HEK293 (cell line): ENCODE results near the gene MYOF.

ENCODE experiments used
- CTCF ChIA-PET: fragments of 350-600 bp; formaldehyde crosslinking; extraction: SDS; loops from one replicate; lab custom pipeline; 2021; ENCODE audit warnings: antibody characterized with exemption; lab: Yijun Ruan, JAX
- POLR2A ChIA-PET: fragments of 300-600 bp; formaldehyde crosslinking; extraction: SDS; loops from one replicate; lab custom pipeline; 2020; ENCODE audit warnings: antibody characterized with exemption, inconsistent platforms; lab: Yijun Ruan, JAX
- H3K27ac ChIP-seq: fragments of 200-500 bp; sonication (Bioruptor generic); 2 replicates; pipeline ENCODE4 v1.5.1; 2014; ENCODE audit warnings: low read depth, low read length, control low read depth, inconsistent platforms; ENCODE audit errors: extremely low read depth
- H3K36me3 ChIP-seq, 2 experiments: fragments of 200-500 bp in 1 of 2; sonication (Bioruptor generic) in 1 of 2; 1 replicate in 1 of 2; 2 replicates in 1 of 2; pipeline ENCODE4 v1.5.1; 2014 to 2017; ENCODE audit warnings: inconsistent platforms in 2 of 2, low read length in 2 of 2; ENCODE audit not compliant: control insufficient read depth in 2 of 2, insufficient read depth in 1 of 2
- H3K4me1 ChIP-seq: fragments of 200-500 bp; sonication (Bioruptor generic); 2 replicates; pipeline ENCODE4 v1.5.1; 2014; ENCODE audit warnings: mild to moderate bottlenecking, low read length, inconsistent platforms; ENCODE audit not compliant: control insufficient read depth, insufficient read depth
- H3K4me3 ChIP-seq: 2 replicates; pipeline ENCODE4 v1.5.1; 2011; ENCODE audit warnings: low read depth, mild to moderate bottlenecking, control low read depth, low read length, moderate library complexity
- H3K9me3 ChIP-seq: fragments of 200-500 bp; sonication (Bioruptor generic); 2 replicates; pipeline ENCODE4 v1.5.1; 2014; ENCODE audit warnings: low read depth, low read length, inconsistent platforms; ENCODE audit not compliant: control insufficient read depth, insufficient read depth
- FEZF1 ChIP-seq: fragments of 450-650 bp; formaldehyde crosslinking; IDR thresholded peaks from 2 replicates; pipeline ENCODE4 v1.5.1; 2016; ENCODE audit warnings: missing biosample characterization, missing genetic modification characterization
- INSM2 ChIP-seq: fragments of 450-650 bp; formaldehyde crosslinking; IDR thresholded peaks from 2 replicates; pipeline ENCODE4 v1.5.1; 2016; ENCODE audit warnings: missing biosample characterization, missing genetic modification characterization
- KLF10 ChIP-seq: fragments of 450-650 bp; IDR thresholded peaks from 2 replicates; pipeline ENCODE4 v1.5.1; 2018; ENCODE audit warnings: missing biosample characterization, mild to moderate bottlenecking, missing genetic modification characterization
- PATZ1 ChIP-seq: fragments of 450-650 bp; formaldehyde crosslinking; IDR thresholded peaks from 2 replicates; pipeline ENCODE4 v1.5.1; 2016; ENCODE audit warnings: missing biosample characterization, missing genetic modification characterization
- YY2 ChIP-seq: fragments of 450-650 bp; formaldehyde crosslinking; IDR thresholded peaks from 2 replicates; pipeline ENCODE4 v1.5.1; 2016; ENCODE audit warnings: missing biosample characterization, missing genetic modification characterization
- ZBTB21 ChIP-seq: fragments of 450-650 bp; formaldehyde crosslinking; IDR thresholded peaks from 2 replicates; pipeline ENCODE4 v1.5.1; 2017; ENCODE audit warnings: missing biosample characterization, missing genetic modification characterization
- ZBTB44 ChIP-seq: fragments of 450-650 bp; IDR thresholded peaks from 2 replicates; pipeline ENCODE4 v1.5.1; 2018; ENCODE audit warnings: missing biosample characterization, mild to moderate bottlenecking, missing genetic modification characterization
- ZBTB7A ChIP-seq: fragments of 450-650 bp; formaldehyde crosslinking; IDR thresholded peaks from 2 replicates; pipeline ENCODE4 v1.5.1; 2016; ENCODE audit warnings: low read depth, missing biosample characterization, missing genetic modification characterization
- ZFP3 ChIP-seq: fragments of 450-650 bp; formaldehyde crosslinking; IDR thresholded peaks from 2 replicates; pipeline ENCODE4 v1.5.1; 2016; ENCODE audit warnings: low read depth, missing biosample characterization, missing genetic modification characterization
- ZFP69B ChIP-seq: fragments of 450-650 bp; formaldehyde crosslinking; IDR thresholded peaks from 2 replicates; pipeline ENCODE4 v1.5.1; 2016; ENCODE audit warnings: missing biosample characterization, missing genetic modification characterization
- ZNF146 ChIP-seq: fragments of 450-650 bp; formaldehyde crosslinking; IDR thresholded peaks from 2 replicates; pipeline ENCODE4 v1.5.1; 2016; ENCODE audit warnings: missing biosample characterization, missing genetic modification characterization
- ZNF155 ChIP-seq: fragments of 450-650 bp; formaldehyde crosslinking; IDR thresholded peaks from 2 replicates; pipeline ENCODE4 v1.5.1; 2016; ENCODE audit warnings: missing biosample characterization, missing genetic modification characterization
- ZNF18 ChIP-seq: fragments of 450-650 bp; formaldehyde crosslinking; IDR thresholded peaks from 2 replicates; pipeline ENCODE4 v1.5.1; 2016; ENCODE audit warnings: missing biosample characterization, missing genetic modification characterization
- ZNF19 ChIP-seq: fragments of 450-650 bp; formaldehyde crosslinking; IDR thresholded peaks from 2 replicates; pipeline ENCODE4; 2016; ENCODE audit warnings: missing biosample characterization, missing genetic modification characterization, low read depth
- ZNF221 ChIP-seq: fragments of 450-650 bp; formaldehyde crosslinking; IDR thresholded peaks from 2 replicates; pipeline ENCODE4 v1.5.1; 2017; ENCODE audit warnings: missing biosample characterization, missing genetic modification characterization, borderline replicate concordance
- ZNF266 ChIP-seq: fragments of 450-650 bp; formaldehyde crosslinking; IDR thresholded peaks from 2 replicates; pipeline ENCODE4 v1.5.1; 2016; ENCODE audit warnings: missing biosample characterization, missing genetic modification characterization, low read depth
- ZNF311 ChIP-seq: fragments of 450-650 bp; formaldehyde crosslinking; IDR thresholded peaks from 2 replicates; pipeline ENCODE4 v1.5.1; 2017; ENCODE audit warnings: missing biosample characterization, missing genetic modification characterization, borderline replicate concordance
- ZNF335 ChIP-seq: fragments of 450-650 bp; formaldehyde crosslinking; conservative IDR thresholded peaks from 2 replicates; pipeline ENCODE4 v1.5.1; 2016; ENCODE audit warnings: missing biosample characterization, missing genetic modification characterization
- ZNF37A ChIP-seq: fragments of 450-650 bp; IDR thresholded peaks from 2 replicates; pipeline ENCODE4 v1.5.1; 2018; ENCODE audit warnings: missing biosample characterization, missing genetic modification characterization
- ZNF585B ChIP-seq: fragments of 450-650 bp; formaldehyde crosslinking; IDR thresholded peaks from 2 replicates; pipeline ENCODE4 v1.5.1; 2016; ENCODE audit warnings: missing biosample characterization, missing genetic modification characterization
- ZNF664 ChIP-seq: fragments of 450-650 bp; formaldehyde crosslinking; IDR thresholded peaks from 2 replicates; pipeline ENCODE4 v1.5.1; 2016; ENCODE audit warnings: missing biosample characterization, missing genetic modification characterization
- ZNF670 ChIP-seq: fragments of 450-650 bp; formaldehyde crosslinking; IDR thresholded peaks from 2 replicates; pipeline ENCODE4 v1.5.1; 2016; ENCODE audit warnings: missing biosample characterization, missing genetic modification characterization, low read depth
- ZNF677 ChIP-seq: fragments of 450-650 bp; IDR thresholded peaks from 2 replicates; pipeline ENCODE4 v1.5.0; 2018; ENCODE audit warnings: missing biosample characterization, mild to moderate bottlenecking, missing genetic modification characterization, moderate library complexity
- ZNF843 ChIP-seq: fragments of 450-650 bp; formaldehyde crosslinking; IDR thresholded peaks from 2 replicates; pipeline ENCODE4 v1.5.1; 2016; ENCODE audit warnings: missing biosample characterization, missing genetic modification characterization
- ZSCAN16 ChIP-seq: fragments of 450-650 bp; formaldehyde crosslinking; IDR thresholded peaks from 2 replicates; pipeline ENCODE4 v1.5.1; 2016; ENCODE audit warnings: missing biosample characterization, missing genetic modification characterization

Gene MYOF

GRCh38 chr10:93495654-93496321 lies 13.7 kb upstream of the MYOF start (continued):
- TF ChIP-seq ZFP69B (no peak), ZNF335 (tag by site-specific recombination) (peak; percentile 77), ZNF843 (0 out of 2 replicates have a peak, but pooled peaks have one; percentile 27), YY2 (no peak), ZNF664 (tag by site-specific recombination) (no peak), ZBTB21 (no peak), ZNF155 (tag by site-specific recombination) (no peak), ZNF585B (tag by site-specific recombination) (no peak), ZNF670 (tag by site-specific recombination) (no peak), ZFP3 (tag by site-specific recombination) (0 out of 2 replicates have a peak, but pooled peaks have one; percentile 13), ZNF146 (tag by site-specific recombination) (no peak), KLF10 (tag by site-specific recombination) (no peak), ZBTB7A (tag by site-specific recombination) (0 out of 2 replicates have a peak, but pooled peaks have one; percentile 27), ZNF19 (no peak), ZNF677 (tag by site-specific recombination) (no peak), FEZF1 (tag by site-specific recombination) (no peak; the same call in 1 of the 2 replicates), PATZ1 (peak; percentile 90), ZNF37A (tag by site-specific recombination) (no peak)
- TF ChIP-seq, all 188 proteins: peak for 24

GRCh38 chr10:93494494-93494893 lies 12.4 kb upstream of the MYOF start:
- H3K4me3 ChIP-seq: no peak overlapping the region
- H3K27ac ChIP-seq: no peak overlapping the region
- CTCF ChIA-PET: interaction anchor here (0.8 to 2.8 kb wide), 4 partner anchors 12 to 137 kb away, joined by 3 to 17 read pairs (median 8); partner anchors contain the start of gene MYOF

More at GRCh38 chr10:93494494-93494893, 12.4 kb upstream of the MYOF start:
- POLR2A ChIA-PET: interaction anchor here (0.5 to 0.6 kb wide), 2 partner anchors 12 to 19 kb away, joined by 3 to 4 read pairs; no protein-coding TSS in a partner anchor
- no peaks in the 10 kb centered on the region; the same call in 1 of the 2 replicates for H3K4me1 ChIP-seq
- H3K9me3 ChIP-seq: no peaks in the 10 kb centered on the region
- no peak for TF ChIP-seq ZNF221
- no peak for TF ChIP-seq ZNF18
- no peak for TF ChIP-seq ZBTB44
- no peak for TF ChIP-seq ZNF266 (tag by site-specific recombination)
- TF ChIP-seq ZSCAN16: no peak
- TF ChIP-seq ZNF843: no peak
- TF ChIP-seq INSM2 (tag by site-specific recombination): no peak
- TF ChIP-seq ZNF311: no peak
- no peaks in the 10 kb centered on the region; a peak in 1 of 3 replicates for H3K36me3 ChIP-seq
